NCI-H187 treated with DMSO at 0.1 percent for 48 hours (cell line): Measurements from ENCODE around the gene RNF115.
"Not testable (repeated sequence)": the region's sequence is repeated elsewhere in the genome, so short reads cannot be mapped to it uniquely, and the experiment has no call there.

Experiments
- DNase-seq: peaks from one replicate; lab custom pipeline; 2025; lab: John Stamatoyannopoulos, UW

RNF115 gene

GRCh38 chr1:145730467-145730866 is 93.4 kb downstream of the RNF115 start:
- no peak for DNase-seq

GRCh38 chr1:145729666-145730436 is 94.0 kb downstream of the RNF115 start:
- no peak for DNase-seq

DNA sequence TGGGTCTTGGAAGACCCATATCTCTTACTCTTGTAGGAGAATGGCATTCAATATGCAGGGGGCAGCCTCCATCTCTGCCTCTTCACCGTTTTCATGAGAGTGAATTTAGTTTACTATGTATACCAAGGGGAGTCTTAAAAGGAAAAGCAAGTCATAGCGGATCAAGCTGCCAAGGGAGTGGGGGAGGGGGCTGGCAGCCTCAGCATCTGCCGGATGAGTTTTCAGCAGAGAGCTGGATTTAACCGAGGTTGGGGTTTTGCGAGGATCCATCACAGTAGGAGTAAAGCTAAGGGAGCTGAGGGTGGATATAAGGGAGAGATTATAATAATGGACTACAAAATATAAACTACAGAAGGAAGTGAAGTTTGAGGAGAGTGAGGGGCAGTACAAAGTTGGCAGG is 94.7 kb downstream of the RNF115 start:
- DNase-seq = no peak

DNA sequence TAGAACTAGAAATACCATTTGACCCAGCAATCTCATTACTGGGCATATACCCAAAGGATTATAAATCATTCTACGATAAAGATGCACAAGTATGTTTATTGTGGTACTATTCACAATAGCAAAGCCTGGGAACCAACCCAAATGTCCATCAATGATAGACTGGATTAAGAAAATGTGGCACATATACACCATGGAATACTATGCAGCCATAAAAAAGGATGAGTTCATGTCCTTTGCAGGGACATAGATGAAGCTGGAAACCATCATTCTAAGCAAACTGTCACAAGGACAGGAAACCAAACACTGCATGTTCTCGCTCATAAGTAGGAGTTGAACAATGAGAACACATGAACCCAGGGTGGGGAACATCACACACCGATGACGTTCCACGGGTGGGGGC is 97.7 kb downstream of the RNF115 start:
- not testable (repeated sequence) for DNase-seq

DNA sequence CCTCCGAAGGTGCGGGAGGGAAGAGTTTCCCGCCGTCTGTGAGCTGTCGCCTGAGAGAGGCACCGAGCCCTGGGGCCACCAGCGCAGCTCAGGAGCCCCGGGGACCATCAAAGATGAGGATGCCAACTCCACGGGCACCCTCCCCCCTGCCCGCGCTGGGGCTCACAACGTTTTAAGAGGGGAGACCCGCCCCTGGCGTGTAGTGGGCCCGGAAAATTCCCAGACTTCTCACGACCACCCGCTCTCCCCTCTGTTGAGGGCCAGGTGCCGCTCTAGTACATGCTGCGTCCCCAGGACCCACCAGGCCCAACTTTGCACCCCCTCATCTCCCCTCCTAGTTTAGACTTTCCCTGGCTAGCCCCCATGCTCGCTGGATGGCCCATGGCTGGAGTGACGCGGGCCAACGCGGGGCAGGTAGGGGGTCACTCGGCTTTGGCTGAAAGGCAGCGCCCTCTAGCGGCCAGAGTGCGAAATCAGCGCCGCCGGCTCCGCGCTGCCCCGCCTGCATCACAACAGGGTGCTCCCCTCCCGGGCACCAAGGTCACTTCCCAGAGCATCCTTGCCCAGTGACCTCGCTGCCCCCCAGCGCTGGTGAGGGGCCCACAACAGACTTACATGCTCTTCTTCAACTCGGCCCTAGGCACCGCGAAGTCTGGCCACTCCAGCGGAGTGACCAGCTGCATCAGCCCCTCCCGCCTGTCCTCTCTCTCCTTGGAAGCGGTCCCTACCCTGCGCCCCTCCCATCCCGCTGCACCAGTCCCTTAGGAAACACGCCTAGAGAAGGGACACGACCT is 102.8 kb downstream of the RNF115 start:
- DNase-seq = no peak

DNA sequence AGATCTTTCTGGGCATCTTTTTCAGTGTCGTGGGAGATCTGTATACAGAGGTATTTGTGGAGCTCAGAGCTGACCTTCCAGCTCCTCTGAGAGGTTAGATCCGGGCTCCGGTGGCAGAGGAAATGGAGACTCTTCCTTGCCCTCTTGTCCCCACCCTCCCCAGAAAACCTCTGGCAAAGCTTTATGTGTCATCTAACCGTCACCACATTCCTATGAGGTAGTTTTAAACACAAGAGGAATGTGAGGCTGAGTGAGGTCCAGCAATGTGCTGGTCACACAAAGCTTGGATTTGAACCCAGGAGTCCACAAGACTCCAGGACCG is 103.4 kb downstream of the RNF115 start:
- DNase-seq = no peak

- no peak for DNase-seq
Measured at GRCh38 chr1:145719230-145720079, 104.4 kb downstream of the RNF115 start, which contains the start of gene CD160. CD160 (plus strand) TSS chr1:145719499; CDS start chr1:145728328, 8,829 bp downstream.

GRCh38 chr1:145718465-145718864 is 105.4 kb downstream of the RNF115 start:
- DNase-seq = not testable (repeated sequence)

GRCh38 chr1:145717833-145718232 is 106.1 kb downstream of the RNF115 start:
- no peak for DNase-seq

- DNase-seq = no peak
Measured at GRCh38 chr1:145716641-145717345, 107.1 kb downstream of the RNF115 start.

- no peak for DNase-seq
Measured at GRCh38 chr1:145714524-145715111, 109.3 kb downstream of the RNF115 start.

- no peak for DNase-seq
Measured at GRCh38 chr1:145711213-145711651, 112.7 kb downstream of the RNF115 start.

GRCh38 chr1:145710291-145711027 is 113.4 kb downstream of the RNF115 start:
- DNase-seq = no peak

DNA sequence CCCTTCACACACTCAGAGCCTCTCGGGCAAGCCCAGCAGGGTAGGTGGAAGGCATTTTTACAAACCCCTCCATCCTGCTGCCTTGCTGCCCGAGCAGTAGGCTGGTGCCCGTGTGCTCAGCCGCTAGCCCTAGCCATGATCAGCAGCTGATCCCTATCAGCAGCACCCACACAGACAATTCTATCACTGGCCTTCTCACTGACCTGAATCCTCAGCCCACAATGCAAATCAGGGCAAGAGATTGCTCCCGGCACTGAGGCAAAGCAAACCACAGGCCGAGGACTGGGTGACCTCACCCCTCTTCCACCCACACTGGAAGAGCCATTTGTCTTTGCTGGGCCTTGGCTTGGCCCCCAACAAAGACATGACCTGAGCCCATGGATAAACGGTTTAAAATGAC is 115.8 kb downstream of the RNF115 start:
- no peak for DNase-seq

DNA sequence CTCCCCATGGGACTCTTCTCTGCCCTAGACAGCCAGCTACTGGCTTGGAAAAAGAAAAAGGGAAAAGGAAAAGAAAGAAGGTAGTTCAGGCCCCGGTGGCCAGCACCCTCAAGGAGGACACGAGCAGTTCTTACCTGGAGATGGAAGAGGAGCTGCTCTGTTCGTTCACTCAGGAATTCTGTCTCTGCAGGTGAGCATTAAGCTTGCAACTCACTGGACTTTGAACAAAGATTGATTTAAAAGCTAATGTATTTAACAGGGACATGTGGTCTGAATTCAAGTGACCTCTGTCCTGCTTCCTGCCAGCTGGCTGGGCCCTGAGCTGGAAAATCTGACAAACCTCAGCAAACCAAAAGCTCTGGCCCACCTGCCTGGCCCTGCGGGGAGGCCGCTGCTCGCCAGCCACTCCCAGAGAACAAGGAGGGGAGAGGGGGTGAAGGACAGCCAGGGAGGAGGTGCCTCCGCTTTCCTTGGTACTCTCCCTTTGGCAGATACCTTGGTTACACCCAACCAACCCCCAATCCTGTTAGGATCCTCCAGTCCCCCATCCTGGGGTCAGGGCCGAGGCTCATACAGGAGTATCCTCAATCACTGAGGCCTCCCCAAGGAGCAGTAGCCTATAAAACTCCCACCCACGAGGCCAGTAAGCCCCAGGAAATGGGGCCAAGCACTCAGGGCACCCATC is 116.6 kb downstream of the RNF115 start, which contains the start of gene PDZK1:
Gene PDZK1, minus strand, starts transcription at position 186 of the 685 bp plus-strand sequence. CDS start 19,347 bp downstream, outside the sequence.
- no peak for DNase-seq

GRCh38 chr1:145706086-145706664 is 117.7 kb downstream of the RNF115 start:
- DNase-seq = no peak

- DNase-seq = no peak
Measured at GRCh38 chr1:145705622-145706021, 118.3 kb downstream of the RNF115 start.

DNA sequence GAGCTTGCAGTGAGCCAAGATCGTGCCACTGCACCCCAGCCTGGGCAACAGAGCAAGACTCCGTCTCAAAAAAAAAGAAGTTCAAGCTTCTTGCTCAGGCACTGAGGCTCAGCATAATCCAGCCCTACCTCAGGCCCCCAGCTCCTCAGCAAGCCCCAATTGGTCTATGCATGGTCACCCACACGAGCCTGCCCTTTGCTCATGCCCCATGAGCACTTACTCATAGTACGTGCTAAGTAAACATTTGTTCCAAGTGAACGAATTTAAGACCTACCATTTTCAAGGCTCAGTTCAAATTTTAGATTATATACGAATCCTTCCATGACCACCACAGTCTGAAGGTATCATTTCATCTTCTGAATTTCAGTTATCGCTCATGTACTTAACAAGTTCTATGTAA is 121.1 kb downstream of the RNF115 start:
- no peak for DNase-seq

DNA sequence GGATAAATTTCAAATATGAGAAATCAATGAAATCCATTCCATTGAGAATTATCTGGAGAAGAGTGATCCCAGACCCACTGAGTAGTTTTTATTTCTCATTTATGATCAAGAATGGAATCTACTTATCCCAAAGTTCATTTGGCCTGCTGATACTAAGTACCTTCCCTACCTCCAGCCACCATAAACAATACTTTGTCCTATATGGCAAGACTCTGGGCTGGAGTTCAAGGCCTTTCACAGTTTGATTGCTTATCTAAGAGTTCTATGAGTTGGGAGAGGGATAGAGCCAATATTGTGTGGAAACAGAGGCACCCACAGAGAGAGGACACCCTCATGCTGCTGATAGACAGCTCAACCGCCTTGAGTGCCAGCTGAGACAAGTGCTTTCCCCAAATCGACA is 121.8 kb downstream of the RNF115 start:
- DNase-seq = no peak
